IMR-90 (cell line): ENCODE measurements around the gene ASS1. TPM values are rescaled to one million over a fixed set of nuclear protein-coding genes. Genes with fewer than 3 reads are reported as not detected.

Source experiments
- ATAC-seq: fragments of 200-7000 bp; cut with Tn5 transposase; 2 replicates; pipeline ENCODE4 v1.9.1; 2020; ENCODE audit warnings: low read depth, mild to moderate bottlenecking, moderate library complexity
- BruUV-seq: library from RNA; stranded (reverse); fragments of 400-500 nt; replicated peaks from 2 replicates; lab custom pipeline; 2021; lab: Mats Ljungman, UMichigan
- CTCF ChIA-PET: fragments of 300-600 bp; formaldehyde crosslinking; extraction: SDS; loops from one replicate; lab custom pipeline; 2021; ENCODE audit warnings: antibody characterized with exemption; lab: Yijun Ruan, JAX
- POLR2A ChIA-PET: fragments of 300-600 bp; sonication (Branson Sonifier 250); formaldehyde crosslinking; loops from one replicate; lab custom pipeline; 2022; ENCODE audit warnings: antibody characterized with exemption; ENCODE audit not compliant: unreplicated experiment; lab: Charles Lee
- DNase-seq: peaks from one replicate; pipeline ENCODE4 v3.0.0; 2013
- H2AFZ ChIP-seq: replicated peaks from 2 replicates; pipeline ENCODE3; 2013; ENCODE audit warnings: low read length, mild to moderate bottlenecking; ENCODE audit not compliant: poor library complexity
- H2AK5ac ChIP-seq: 2 replicates; pipeline ENCODE4 v1.6.1; 2013; ENCODE audit warnings: low read depth, low read length, inconsistent platforms
- H2AK9ac ChIP-seq: replicated peaks from 2 replicates; pipeline ENCODE3; 2013; ENCODE audit warnings: mild to moderate bottlenecking, low read depth, low read length, moderate library complexity; ENCODE audit not compliant: poor library complexity
- H2BK120ac ChIP-seq: 2 replicates; pipeline ENCODE4 v1.6.1; 2013; ENCODE audit warnings: low read depth, low read length, inconsistent platforms
- H2BK15ac ChIP-seq: 3 replicates; pipeline ENCODE4 v1.6.1; 2013; ENCODE audit warnings: low read depth, low read length, inconsistent platforms
- H2BK20ac ChIP-seq: 2 replicates; pipeline ENCODE4 v1.6.1; 2013; ENCODE audit warnings: low read depth, mild to moderate bottlenecking, inconsistent platforms, low read length, moderate library complexity
- H2BK5ac ChIP-seq: 2 replicates; pipeline ENCODE4 v1.6.1; 2013; ENCODE audit warnings: mild to moderate bottlenecking, low read depth, low read length, inconsistent platforms; ENCODE audit not compliant: poor library complexity, severe bottlenecking
- H3K14ac ChIP-seq: replicated peaks from 2 replicates; pipeline ENCODE4 v1.6.1; 2013; ENCODE audit warnings: low read depth, low read length, inconsistent platforms
- H3K18ac ChIP-seq: 2 replicates; pipeline ENCODE4 v1.6.1; 2013; ENCODE audit warnings: low read depth, low read length, control low read depth
- H3K23ac ChIP-seq: 2 replicates; pipeline ENCODE4 v1.6.1; 2013; ENCODE audit warnings: low read depth, low read length, inconsistent platforms
- H3K27ac ChIP-seq: 2 replicates; pipeline ENCODE4 v1.5.1; 2013; ENCODE audit warnings: mild to moderate bottlenecking, control low read depth, low read length; ENCODE audit not compliant: insufficient read depth
- H3K27me3 ChIP-seq: 2 replicates; pipeline ENCODE4 v1.6.1; 2013; ENCODE audit warnings: low read length; ENCODE audit not compliant: control insufficient read depth, insufficient read depth
- H3K36me3 ChIP-seq: 2 replicates; pipeline ENCODE4 v1.6.1; 2013; ENCODE audit warnings: low read length, mixed read lengths; ENCODE audit not compliant: control insufficient read depth, insufficient read depth
- H3K4ac ChIP-seq: 2 replicates; pipeline ENCODE4 v1.6.1; 2013; ENCODE audit warnings: low read depth, low read length, inconsistent platforms
- H3K4me1 ChIP-seq: 2 replicates; pipeline ENCODE4 v1.6.1; 2013; ENCODE audit warnings: low read length, mixed read lengths; ENCODE audit not compliant: control insufficient read depth, insufficient read depth
- H3K4me2 ChIP-seq: 2 replicates; pipeline ENCODE4 v1.6.1; 2013; ENCODE audit warnings: low read depth, mild to moderate bottlenecking, control low read depth, low read length, moderate library complexity
- H3K4me3 ChIP-seq: 2 replicates; pipeline ENCODE4 v1.5.1; 2013; ENCODE audit warnings: low read depth, mild to moderate bottlenecking, control low read depth, low read length, moderate library complexity; ENCODE audit not compliant: insufficient read depth
- H3K56ac ChIP-seq: 2 replicates; pipeline ENCODE4 v1.6.1; 2013; ENCODE audit warnings: low read length, inconsistent platforms; ENCODE audit not compliant: insufficient read depth; ENCODE audit errors: extremely low read depth
- H3K79me1 ChIP-seq, 2 experiments: 2 replicates each; pipeline ENCODE4 v1.6.1; 2013; ENCODE audit warnings: low read length in 2 of 2, inconsistent platforms in 1 of 2, low read depth in 1 of 2
- H3K9ac ChIP-seq: 2 replicates; pipeline ENCODE4 v1.6.1; 2013; ENCODE audit warnings: low read depth, low read length, control low read depth
- H3K9me1 ChIP-seq: 2 replicates; pipeline ENCODE4 v1.6.1; 2013; ENCODE audit warnings: low read length, inconsistent platforms; ENCODE audit not compliant: insufficient read depth
- H3K9me3 ChIP-seq: 2 replicates; pipeline ENCODE4 v1.6.1; 2013; ENCODE audit warnings: low read length; ENCODE audit not compliant: control insufficient read depth, insufficient read depth
- H4K20me1 ChIP-seq: 2 replicates; pipeline ENCODE4 v1.6.1; 2013; ENCODE audit warnings: low read length, inconsistent platforms; ENCODE audit not compliant: insufficient read depth
- H4K5ac ChIP-seq: 2 replicates; pipeline ENCODE4 v1.6.1; 2013; ENCODE audit warnings: mild to moderate bottlenecking, low read depth, low read length, control low read depth
- H4K8ac ChIP-seq, 2 experiments: 2 replicates each; pipeline ENCODE4 v1.6.1; 2013; ENCODE audit warnings: low read depth in 2 of 2, low read length in 2 of 2, control low read depth in 1 of 2, inconsistent platforms in 1 of 2
- H4K91ac ChIP-seq: 2 replicates; pipeline ENCODE4 v1.6.1; 2013; ENCODE audit warnings: low read depth, low read length, inconsistent platforms; ENCODE audit not compliant: insufficient read depth
- CHD1 ChIP-seq: IDR thresholded peaks from 2 replicates; pipeline ENCODE4 v1.6.1; 2012; ENCODE audit warnings: low read depth, low read length, improper control_type of control experiment
- ELK1 ChIP-seq: fragments of 150-350 bp; IDR thresholded peaks from 2 replicates; pipeline ENCODE4 v1.6.1; 2016; ENCODE audit warnings: low read depth, mild to moderate bottlenecking, low read length, moderate library complexity, borderline replicate concordance
- MXI1 ChIP-seq: IDR thresholded peaks from 2 replicates; pipeline ENCODE4 v1.6.1; 2012; ENCODE audit warnings: low read depth, mild to moderate bottlenecking, low read length, moderate library complexity, borderline replicate concordance
- RAD21 ChIP-seq: IDR thresholded peaks from 2 replicates; pipeline ENCODE4 v1.6.1; 2012; ENCODE audit warnings: low read length, improper control_type of control experiment
- SMC3 ChIP-seq: fragments of 150-350 bp; IDR thresholded peaks from 2 replicates; pipeline ENCODE4 v1.6.1; 2016; ENCODE audit warnings: low read depth, mild to moderate bottlenecking, antibody characterized with exemption, low read length, moderate library complexity
- WGBS, 2 experiments: methylation state at CpG; one replicate each; pipeline versions ENCODE4 v1.1.5 to v1.1.7; 2013; ENCODE audit warnings: missing lambda C conversion rate in 2 of 2; ENCODE audit not compliant: insufficient read length in 1 of 2; ENCODE audit errors: extremely low coverage in 2 of 2; 5-methylcytosine and 5-hydroxymethylcytosine counted together
- dilution Hi-C: fragments of 300-500 bp; cut with HindIII; formaldehyde crosslinking; loops from one replicate; pipeline ENCODE4 v1.14.3; 2018; ENCODE audit warnings: low sequenced_read_pairs; ENCODE audit not compliant: unreplicated experiment
- in situ Hi-C: fragments of 300-500 bp; cut with MboI; formaldehyde crosslinking; loops from 3 replicates; pipeline ENCODE4 v1.14.3; 2019; ENCODE audit warnings: low sequenced_read_pairs, inconsistent platforms, mixed read lengths
- intact Hi-C: fragments of 100-400 bp; cut with micrococcal nuclease; formaldehyde crosslinking; loops from 2 replicates; pipeline ENCODE4 v1.10.0; 2022
- polyA plus RNA-seq, 3 experiments: library from polyadenylated mRNA; depleted of rRNA; stranded (reverse); fragments of >200 nt; gene quantifications; 2 replicates each; pipeline ENCODE4 v1.2.3, GENCODE V29; 2012; ENCODE audit warnings: low replicate concordance in 1 of 3
- total RNA-seq: library from RNA; depleted of rRNA; stranded (reverse); fragments of >200 nt; gene quantifications from 2 replicates; pipeline ENCODE4 v1.2.3, GENCODE V29; 2012

The ASS1 gene
- total and polyA plus RNA-seq, 2 of the 4 experiments (the other 2 are of a cell fraction) = 39.6 to 41.9 TPM

GRCh38 chr9:130402645-130403440 is 41.9 kb upstream of the ASS1 start (continued):
- TF ChIP-seq RAD21 = no peak

GRCh38 chr9:130405657-130406257 is 39.0 kb upstream of the ASS1 start:
- Histone ChIP-seq H3K9ac (no peak overlapping the region), H3K9me3 (peaks cover 7% of the 10 kb centered on the region), H2BK5ac (no peak overlapping the region), H2BK15ac (no peak overlapping the region), H4K20me1 (no peaks in the 10 kb centered on the region), H3K27ac (no peak overlapping the region), H3K4me1 (no peaks in the 10 kb centered on the region), H3K36me3 (no peaks in the 10 kb centered on the region), H2AK9ac (no peak overlapping the region), H3K9me1 (no peaks in the 10 kb centered on the region), H3K18ac (no peak overlapping the region), H3K4ac (no peak overlapping the region), H4K5ac (no peak overlapping the region), H3K14ac (no peak overlapping the region), H2AK5ac (no peak overlapping the region), H3K27me3 (peaks cover 31% of the 10 kb centered on the region; the same call in 1 of the 2 replicates), H3K79me1 (no peaks in the 10 kb centered on the region), H3K4me2 (no peak overlapping the region), H2BK120ac (no peak overlapping the region), H4K8ac (no peak overlapping the region), H3K4me3 (no peak overlapping the region), H3K23ac (no peak overlapping the region), H3K56ac (no peak overlapping the region), H2BK20ac (no peak overlapping the region), H4K91ac (no peak overlapping the region), H2AFZ (no peak overlapping the region)
- 78% methylated on average over 7 of the region's 22 CpGs; no CpG with 5 or more reads in 1 of the 2 experiments for WGBS, 2 experiments
- CTCF ChIA-PET = no interaction called here
- no peak for DNase-seq
- dilution Hi-C loops (no loop called here), intact Hi-C loops (no loop called here), in situ Hi-C loops (no loop called here)
- no TSS peak for BruUV-seq
- TF ChIP-seq ELK1 = no peak
- TF ChIP-seq SMC3 = no peak
- TF ChIP-seq MXI1 = no peak
- TF ChIP-seq CHD1 = no peak
- no peak for ATAC-seq
- POLR2A ChIA-PET = no interaction called here
